ENCODE measurements around the gene HRH1.

HRH1 gene

GRCh38 chr3:11185144-11185543, 30.9 kb downstream of the HRH1 start:
- no peak for DNase-seq (ENCODE audit: low read depth in 2 of 2)
- no peak for TF ChIP-seq CTCF (IDR thresholded peaks at IDR 0.05; ENCODE audit: low read depth, low read length)
- no peak overlapping the region for H3K4me3 ChIP-seq (replicated peaks in 1 of 2; ENCODE audit: low read depth in 2 of 2, low read length in 2 of 2)

- no peak overlapping the region for H3K4me3 ChIP-seq (replicated peaks in 1 of 2; ENCODE audit: low read depth in 2 of 2, low read length in 2 of 2)
- TF ChIP-seq CTCF (IDR thresholded peaks at IDR 0.05; ENCODE audit: low read depth, low read length): no peak
- DNase-seq (ENCODE audit: low read depth in 2 of 2): peak; percentile 96 to 98
These were observed 31.4 kb downstream of the HRH1 start for GRCh38 chr3:11185564-11186317.

- DNase-seq (ENCODE audit: low read depth in 2 of 2): no peak
- TF ChIP-seq CTCF (IDR thresholded peaks at IDR 0.05; ENCODE audit: low read depth, low read length): no peak
These were observed 32.0 kb downstream of the HRH1 start for GRCh38 chr3:11186318-11186692.

DNA sequence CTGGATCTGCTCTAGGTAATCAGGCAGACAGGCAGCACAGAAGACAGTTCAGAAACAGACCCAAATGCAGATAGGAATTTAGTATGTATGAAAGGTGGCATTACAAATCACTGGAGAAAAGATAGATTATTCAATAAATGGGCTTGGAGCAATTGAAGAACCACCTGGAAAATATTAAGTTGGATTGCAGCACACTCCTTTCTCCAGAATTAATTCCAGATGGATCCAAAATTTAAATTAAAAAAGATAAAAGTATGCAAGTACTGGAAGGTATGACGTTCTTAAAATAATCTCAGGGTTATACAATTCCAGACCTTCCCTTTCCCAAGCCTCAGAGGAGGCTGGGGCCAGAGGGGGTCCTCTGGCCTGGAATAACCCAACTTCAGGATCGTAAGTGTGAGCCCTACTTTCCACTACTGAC, 32.5 kb downstream of the HRH1 start:
- TF ChIP-seq CTCF (IDR thresholded peaks at IDR 0.05; ENCODE audit: low read depth, low read length): no peak
- H3K4me3 ChIP-seq (replicated peaks in 1 of 2; ENCODE audit: low read depth in 2 of 2, low read length in 2 of 2): no peak overlapping the region
- DNase-seq (ENCODE audit: low read depth in 2 of 2): peak in 1 of 2 donors; percentile 78

More at GRCh38 chr3:11186318-11186692, 32.0 kb downstream of the HRH1 start:
- H3K4me3 ChIP-seq (replicated peaks in 1 of 2; ENCODE audit: low read depth in 2 of 2, low read length in 2 of 2): no peak overlapping the region

DNA sequence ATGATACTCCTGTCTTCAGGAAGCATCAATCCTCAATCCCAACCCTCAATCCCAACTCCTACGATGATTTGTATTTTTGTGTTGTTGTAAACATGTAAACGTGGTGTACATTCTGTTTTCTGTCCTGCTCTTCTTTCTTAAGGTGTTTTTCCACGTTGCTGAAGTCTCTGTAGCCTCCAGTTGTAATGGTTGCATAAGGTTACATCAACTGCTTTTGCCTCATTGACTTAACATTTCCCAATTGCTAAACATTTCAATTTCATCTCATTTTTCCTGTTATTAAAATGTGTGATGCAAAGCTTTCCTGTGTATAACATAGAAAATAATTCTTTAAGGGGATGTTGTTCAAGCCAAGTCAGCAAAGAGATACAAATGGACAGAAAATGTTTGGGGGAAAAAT, 33.4 kb downstream of the HRH1 start:
- DNase-seq (ENCODE audit: low read depth in 2 of 2): peak; percentile 22 to 50
- TF ChIP-seq CTCF (IDR thresholded peaks at IDR 0.05; ENCODE audit: low read depth, low read length): no peak
- H3K4me3 ChIP-seq (replicated peaks in 1 of 2; ENCODE audit: low read depth in 2 of 2, low read length in 2 of 2): no peak overlapping the region

GRCh38 chr3:11188231-11188630, 33.9 kb downstream of the HRH1 start:
- no peak for TF ChIP-seq CTCF (IDR thresholded peaks at IDR 0.05; ENCODE audit: low read depth, low read length)
- peak in 1 of 2 donors; percentile 43 for DNase-seq (ENCODE audit: low read depth in 2 of 2)
- no peak overlapping the region for H3K4me3 ChIP-seq (replicated peaks in 1 of 2; ENCODE audit: low read depth in 2 of 2, low read length in 2 of 2)

DNA sequence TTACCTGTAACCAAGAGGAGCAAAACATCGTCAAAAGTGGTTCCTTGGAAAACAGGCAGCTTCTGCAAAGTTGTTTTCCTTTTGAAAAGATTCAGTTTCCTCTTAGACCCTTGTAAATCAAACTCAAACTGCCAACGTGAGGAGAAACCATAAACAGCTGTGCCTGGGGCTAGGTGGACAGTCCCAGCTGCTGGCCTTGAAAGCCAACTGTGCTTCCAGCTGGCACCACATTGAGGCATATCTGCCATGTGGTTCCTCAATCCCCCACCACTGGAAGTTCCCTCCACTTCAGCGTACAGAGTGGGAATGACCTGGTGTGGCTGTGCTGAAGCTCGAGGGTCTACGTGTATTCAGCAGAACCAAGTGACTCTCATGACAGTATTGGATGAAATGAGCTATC, 40.9 kb downstream of the HRH1 start:
- TF ChIP-seq CTCF (IDR thresholded peaks at IDR 0.05; ENCODE audit: low read depth, low read length): no peak
- no peak overlapping the region for H3K4me3 ChIP-seq (replicated peaks in 1 of 2; ENCODE audit: low read depth in 2 of 2, low read length in 2 of 2)
- DNase-seq (ENCODE audit: low read depth in 2 of 2): peak in 1 of 2 donors; percentile 19

All from cardiac fibroblast (primary cell).